Measurements from ENCODE around the gene GRIP1.

Gene GRIP1

GRCh38 chr12:66692170-66692569, 13.3 kb upstream of the GRIP1 start:
- H4K8ac ChIP-seq (ENCODE audit: low read depth, low read length): no peak overlapping the region
- no peaks in the 10 kb centered on the region for H3K36me3 ChIP-seq (ENCODE audit: control insufficient read depth in 1 of 2, insufficient read depth in 2 of 2, low read length in 2 of 2)
- no peak overlapping the region for H2AFZ ChIP-seq (ENCODE audit: insufficient read depth, low read length, poor library complexity)
- H2BK5ac ChIP-seq (ENCODE audit: low read depth, low read length, poor library complexity): no peak overlapping the region
- H2BK120ac ChIP-seq (ENCODE audit: insufficient read depth, low read length, poor library complexity): no peak overlapping the region
- H2BK12ac ChIP-seq (ENCODE audit: low read length): no peak overlapping the region
- no peak for DNase-seq
- no peak overlapping the region for H4K12ac ChIP-seq (ENCODE audit: low read depth, low read length)
- H3K18ac ChIP-seq (ENCODE audit: low read length): no peak overlapping the region
- H3K27ac ChIP-seq (ENCODE audit: low read depth, low read length): no peak overlapping the region
- H3K4me3 ChIP-seq (ENCODE audit: low read depth, low read length): no peak overlapping the region
- H3K14ac ChIP-seq (ENCODE audit: low read length): no peak overlapping the region
- WGBS (ENCODE audit: extremely low coverage, insufficient coverage, insufficient read length): no CpG with 5 or more reads among the region's 1 CpG
- no peak overlapping the region for H3K4ac ChIP-seq (ENCODE audit: low read depth, low read length)
- no peak overlapping the region for H3K4me2 ChIP-seq (ENCODE audit: low read length)
- no peaks in the 10 kb centered on the region for H3K79me1 ChIP-seq (ENCODE audit: low read length)
- H3K9me3 ChIP-seq (ENCODE audit: insufficient read depth, low read depth, low read length): no peaks in the 10 kb centered on the region
- H3K27me3 ChIP-seq (ENCODE audit: insufficient read depth, low read length): no peaks in the 10 kb centered on the region
- H3K9ac ChIP-seq (ENCODE audit: low read length): no peak overlapping the region
- no peak overlapping the region for H4K91ac ChIP-seq (ENCODE audit: low read depth, low read length)
- H2AK5ac ChIP-seq (ENCODE audit: low read length): no peak overlapping the region
- no peaks in the 10 kb centered on the region for H3K79me2 ChIP-seq (ENCODE audit: control insufficient read depth, insufficient read depth, low read length, poor library complexity)
- H3K23ac ChIP-seq (ENCODE audit: low read length): no peak overlapping the region
- no peaks in the 10 kb centered on the region for H3K4me1 ChIP-seq (ENCODE audit: control insufficient read depth in 1 of 2, insufficient read depth in 2 of 2, low read length in 2 of 2)

DNA sequence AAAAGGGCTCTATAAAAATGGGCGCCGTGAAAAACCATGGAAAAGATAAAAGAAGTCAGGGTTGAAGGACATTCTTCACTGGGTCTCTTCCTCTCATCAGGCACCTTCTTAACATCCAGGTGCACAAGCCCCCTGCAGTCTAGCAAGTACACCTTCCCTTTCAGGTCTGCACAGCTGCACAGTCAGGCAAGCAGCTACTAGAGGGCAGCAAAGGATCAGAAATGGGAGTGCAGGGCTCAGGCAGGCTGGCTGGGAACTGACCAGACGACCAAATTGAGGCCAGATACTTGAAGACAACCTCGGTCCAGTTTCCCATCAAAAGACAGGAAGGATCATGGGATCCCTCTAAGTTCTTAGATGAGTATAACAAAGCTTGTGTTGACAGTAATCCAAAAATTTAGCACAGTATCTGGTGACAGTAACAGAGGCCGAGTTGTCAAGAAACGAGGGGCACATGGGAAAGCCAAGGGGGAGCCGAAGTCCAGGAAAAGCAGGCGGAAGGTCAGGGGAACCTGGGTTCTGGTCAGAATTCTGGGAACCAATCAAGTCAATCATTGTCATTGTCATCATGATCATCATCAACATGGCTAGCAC, 10.1 kb upstream of the GRIP1 start:
- no peaks in the 10 kb centered on the region for H3K9me3 ChIP-seq (ENCODE audit: insufficient read depth, low read depth, low read length)
- no peak overlapping the region for H2BK120ac ChIP-seq (ENCODE audit: insufficient read depth, low read length, poor library complexity)
- H3K14ac ChIP-seq (ENCODE audit: low read length): no peak overlapping the region
- no peak overlapping the region for H3K4ac ChIP-seq (ENCODE audit: low read depth, low read length)
- no peak overlapping the region for H4K91ac ChIP-seq (ENCODE audit: low read depth, low read length)
- peak; percentile 63 to 75 for DNase-seq
- no peak overlapping the region for H3K9ac ChIP-seq (ENCODE audit: low read length)
- H3K36me3 ChIP-seq (ENCODE audit: control insufficient read depth in 1 of 2, insufficient read depth in 2 of 2, low read length in 2 of 2): no peaks in the 10 kb centered on the region
- H3K79me1 ChIP-seq (ENCODE audit: low read length): no peaks in the 10 kb centered on the region
- no peaks in the 10 kb centered on the region for H3K79me2 ChIP-seq (ENCODE audit: control insufficient read depth, insufficient read depth, low read length, poor library complexity)
- H3K18ac ChIP-seq (ENCODE audit: low read length): no peak overlapping the region
- no peak overlapping the region for H2AFZ ChIP-seq (ENCODE audit: insufficient read depth, low read length, poor library complexity)
- no peak overlapping the region for H3K4me2 ChIP-seq (ENCODE audit: low read length)
- no peak overlapping the region for H3K27ac ChIP-seq (ENCODE audit: low read depth, low read length)
- no peak overlapping the region for H2BK12ac ChIP-seq (ENCODE audit: low read length)
- no peak overlapping the region for H3K4me3 ChIP-seq (ENCODE audit: low read depth, low read length)
- H2BK5ac ChIP-seq (ENCODE audit: low read depth, low read length, poor library complexity): no peak overlapping the region
- no peak overlapping the region for H4K12ac ChIP-seq (ENCODE audit: low read depth, low read length)
- H3K23ac ChIP-seq (ENCODE audit: low read length): no peak overlapping the region
- H3K27me3 ChIP-seq (ENCODE audit: insufficient read depth, low read length): no peaks in the 10 kb centered on the region
- H4K8ac ChIP-seq (ENCODE audit: low read depth, low read length): no peak overlapping the region
- WGBS (ENCODE audit: extremely low coverage, insufficient coverage, insufficient read length): no CpG with 5 or more reads among the region's 8 CpGs
- no peaks in the 10 kb centered on the region for H3K4me1 ChIP-seq (ENCODE audit: control insufficient read depth in 1 of 2, insufficient read depth in 2 of 2, low read length in 2 of 2)
- H2AK5ac ChIP-seq (ENCODE audit: low read length): no peak overlapping the region

GRCh38 chr12:66684222-66684621, 5.3 kb upstream of the GRIP1 start:
- no peaks in the 10 kb centered on the region for H3K79me1 ChIP-seq (ENCODE audit: low read length)
- H3K4me2 ChIP-seq (ENCODE audit: low read length): no peak overlapping the region
- no peaks in the 10 kb centered on the region for H3K36me3 ChIP-seq (ENCODE audit: control insufficient read depth in 1 of 2, insufficient read depth in 2 of 2, low read length in 2 of 2)
- H4K12ac ChIP-seq (ENCODE audit: low read depth, low read length): no peak overlapping the region
- WGBS (ENCODE audit: extremely low coverage, insufficient coverage, insufficient read length): no CpG with 5 or more reads among the region's 6 CpGs
- no peak overlapping the region for H3K14ac ChIP-seq (ENCODE audit: low read length)
- no peak overlapping the region for H2BK5ac ChIP-seq (ENCODE audit: low read depth, low read length, poor library complexity)
- no peak overlapping the region for H3K9ac ChIP-seq (ENCODE audit: low read length)
- no peak overlapping the region for H3K4me3 ChIP-seq (ENCODE audit: low read depth, low read length)
- H4K91ac ChIP-seq (ENCODE audit: low read depth, low read length): no peak overlapping the region
- H2AK5ac ChIP-seq (ENCODE audit: low read length): no peak overlapping the region
- no peak overlapping the region for H3K27ac ChIP-seq (ENCODE audit: low read depth, low read length)
- no peaks in the 10 kb centered on the region for H3K4me1 ChIP-seq (ENCODE audit: control insufficient read depth in 1 of 2, insufficient read depth in 2 of 2, low read length in 2 of 2)
- no peaks in the 10 kb centered on the region for H3K79me2 ChIP-seq (ENCODE audit: control insufficient read depth, insufficient read depth, low read length, poor library complexity)
- H2AFZ ChIP-seq (ENCODE audit: insufficient read depth, low read length, poor library complexity): no peak overlapping the region
- no peak overlapping the region for H3K18ac ChIP-seq (ENCODE audit: low read length)
- no peaks in the 10 kb centered on the region for H3K9me3 ChIP-seq (ENCODE audit: insufficient read depth, low read depth, low read length)
- H2BK120ac ChIP-seq (ENCODE audit: insufficient read depth, low read length, poor library complexity): no peak overlapping the region
- H3K23ac ChIP-seq (ENCODE audit: low read length): no peak overlapping the region
- no peaks in the 10 kb centered on the region for H3K27me3 ChIP-seq (ENCODE audit: insufficient read depth, low read length)
- no peak overlapping the region for H3K4ac ChIP-seq (ENCODE audit: low read depth, low read length)
- H4K8ac ChIP-seq (ENCODE audit: low read depth, low read length): no peak overlapping the region
- DNase-seq: no peak
- no peak overlapping the region for H2BK12ac ChIP-seq (ENCODE audit: low read length)

DNA sequence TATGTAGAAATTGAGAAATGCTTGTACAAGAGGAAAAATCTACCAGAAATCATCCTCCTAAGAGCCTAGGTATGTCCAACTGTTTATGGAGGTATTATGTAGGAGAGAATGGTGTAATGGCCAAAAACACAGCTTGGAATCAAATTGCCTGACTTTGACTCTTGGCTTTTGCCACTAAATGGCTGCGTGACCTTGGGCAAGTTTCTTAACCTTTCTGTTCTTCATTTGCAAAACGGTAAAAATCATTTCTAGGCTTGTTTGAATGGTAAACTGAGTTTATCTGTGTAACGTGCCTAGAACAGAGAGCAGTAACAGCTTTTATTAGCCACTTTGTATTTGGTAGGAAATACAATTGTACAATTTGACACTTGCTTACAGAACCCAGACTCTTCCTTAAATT, 4.9 kb upstream of the GRIP1 start:
- H4K12ac ChIP-seq (ENCODE audit: low read depth, low read length): no peak overlapping the region
- H3K23ac ChIP-seq (ENCODE audit: low read length): no peak overlapping the region
- no peak overlapping the region for H2BK5ac ChIP-seq (ENCODE audit: low read depth, low read length, poor library complexity)
- no peak overlapping the region for H4K91ac ChIP-seq (ENCODE audit: low read depth, low read length)
- H3K4me3 ChIP-seq (ENCODE audit: low read depth, low read length): no peak overlapping the region
- H2BK12ac ChIP-seq (ENCODE audit: low read length): no peak overlapping the region
- no peak overlapping the region for H3K4ac ChIP-seq (ENCODE audit: low read depth, low read length)
- no peak overlapping the region for H3K4me2 ChIP-seq (ENCODE audit: low read length)
- no peak overlapping the region for H2BK120ac ChIP-seq (ENCODE audit: insufficient read depth, low read length, poor library complexity)
- H3K27me3 ChIP-seq (ENCODE audit: insufficient read depth, low read length): no peaks in the 10 kb centered on the region
- H2AFZ ChIP-seq (ENCODE audit: insufficient read depth, low read length, poor library complexity): no peak overlapping the region
- no peak for DNase-seq
- H3K27ac ChIP-seq (ENCODE audit: low read depth, low read length): no peak overlapping the region
- H3K14ac ChIP-seq (ENCODE audit: low read length): no peak overlapping the region
- H4K8ac ChIP-seq (ENCODE audit: low read depth, low read length): no peak overlapping the region
- H3K4me1 ChIP-seq (ENCODE audit: control insufficient read depth in 1 of 2, insufficient read depth in 2 of 2, low read length in 2 of 2): peaks cover 0 to 3% of the 10 kb centered on the region in 2 experiments
- no peak overlapping the region for H3K9ac ChIP-seq (ENCODE audit: low read length)
- no peaks in the 10 kb centered on the region for H3K79me1 ChIP-seq (ENCODE audit: low read length)
- H2AK5ac ChIP-seq (ENCODE audit: low read length): no peak overlapping the region
- H3K18ac ChIP-seq (ENCODE audit: low read length): no peak overlapping the region
- WGBS (ENCODE audit: extremely low coverage, insufficient coverage, insufficient read length): no CpG with 5 or more reads among the region's 3 CpGs
- H3K79me2 ChIP-seq (ENCODE audit: control insufficient read depth, insufficient read depth, low read length, poor library complexity): no peaks in the 10 kb centered on the region
- H3K9me3 ChIP-seq (ENCODE audit: insufficient read depth, low read depth, low read length): no peaks in the 10 kb centered on the region
- H3K36me3 ChIP-seq (ENCODE audit: control insufficient read depth in 1 of 2, insufficient read depth in 2 of 2, low read length in 2 of 2): no peaks in the 10 kb centered on the region

All from trophoblast cell (in vitro differentiated cells and primary cell).